Spleen (tissue), 7 donors: Measurements from ENCODE around the gene GALNT18.

Experiments
- POLR2A ChIP-seq, 3 donors: fragments of 450-650 bp; IDR thresholded peaks; one replicate each; pipeline ENCODE4 v1.5.1; 2017; ENCODE audit warnings: antibody characterized with exemption in 3 of 3, mild to moderate bottlenecking in 1 of 3
- POLR2AphosphoS5 ChIP-seq, 3 donors: sonication (generic); formaldehyde crosslinking; IDR thresholded peaks; one replicate each; pipeline ENCODE4 v1.5.1; 2017; ENCODE audit warnings: antibody characterized with exemption in 3 of 3
- TF ChIP-seq, protein P1 (sequence below), 11 experiments: fragments of 200-600 bp in 7 of 11; fragments of 450-650 bp in 4 of 11; sonication (generic) in 4 of 11; IDR thresholded peaks in 8 of 11; conservative IDR thresholded peaks in 3 of 11; 1 replicate in 7 of 11; 2 replicates in 4 of 11; pipeline versions ENCODE4 v1.4.0 to v1.8.0; 2016 to 2021; ENCODE audit warnings: antibody characterized with exemption in 11 of 11, inconsistent platforms in 4 of 11, mild to moderate bottlenecking in 1 of 11
- donor health status: DM: no; HTN: no; CAD: no; lungs with moderate emphysema.
- donor health status: DM: no; HTN: no; CAD: no.
- donor health status: DM: no; HTN: no; CAD: no.

DNA sequence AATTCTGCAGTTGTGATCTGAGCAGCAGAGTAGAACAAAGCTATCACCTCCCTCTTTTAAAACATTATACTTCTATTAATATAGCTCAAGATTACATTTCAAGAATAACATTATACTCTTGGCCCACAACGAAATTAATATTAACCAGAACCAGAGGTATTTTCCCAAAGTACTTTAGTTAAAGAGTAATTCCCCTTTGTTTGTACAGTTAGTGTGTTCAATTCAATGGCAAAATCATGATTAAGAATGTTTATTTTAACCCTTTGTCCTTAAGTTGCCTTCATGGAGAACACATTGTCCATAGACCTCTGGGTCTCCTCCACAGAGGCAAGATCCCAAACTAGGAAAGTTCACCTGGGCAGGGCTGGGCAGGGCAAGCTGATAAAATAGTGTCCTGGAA, 180.7 kb downstream of the GALNT18 start:
- TF ChIP-seq, protein P1, sequence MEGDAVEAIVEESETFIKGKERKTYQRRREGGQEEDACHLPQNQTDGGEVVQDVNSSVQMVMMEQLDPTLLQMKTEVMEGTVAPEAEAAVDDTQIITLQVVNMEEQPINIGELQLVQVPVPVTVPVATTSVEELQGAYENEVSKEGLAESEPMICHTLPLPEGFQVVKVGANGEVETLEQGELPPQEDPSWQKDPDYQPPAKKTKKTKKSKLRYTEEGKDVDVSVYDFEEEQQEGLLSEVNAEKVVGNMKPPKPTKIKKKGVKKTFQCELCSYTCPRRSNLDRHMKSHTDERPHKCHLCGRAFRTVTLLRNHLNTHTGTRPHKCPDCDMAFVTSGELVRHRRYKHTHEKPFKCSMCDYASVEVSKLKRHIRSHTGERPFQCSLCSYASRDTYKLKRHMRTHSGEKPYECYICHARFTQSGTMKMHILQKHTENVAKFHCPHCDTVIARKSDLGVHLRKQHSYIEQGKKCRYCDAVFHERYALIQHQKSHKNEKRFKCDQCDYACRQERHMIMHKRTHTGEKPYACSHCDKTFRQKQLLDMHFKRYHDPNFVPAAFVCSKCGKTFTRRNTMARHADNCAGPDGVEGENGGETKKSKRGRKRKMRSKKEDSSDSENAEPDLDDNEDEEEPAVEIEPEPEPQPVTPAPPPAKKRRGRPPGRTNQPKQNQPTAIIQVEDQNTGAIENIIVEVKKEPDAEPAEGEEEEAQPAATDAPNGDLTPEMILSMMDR (IDR thresholded peaks at IDR 0.05 in 8 of 11, conservative IDR thresholded peaks at IDR 0.05 in 3 of 11), result no peak
- TF ChIP-seq POLR2A (IDR thresholded peaks at IDR 0.05), result no peak
- TF ChIP-seq POLR2AphosphoS5 (IDR thresholded peaks at IDR 0.05), result no peak
